Osteoblast (primary cell): Measurements from ENCODE around the gene ADARB2. TPM values are rescaled to one million over a fixed set of nuclear protein-coding genes. Genes with fewer than 3 reads are reported as not detected.

Source experiments
- DNase-seq: peaks from one replicate; pipeline ENCODE4 v3.0.0; 2011; ENCODE audit warnings: low spot score, mixed read lengths; ENCODE audit not compliant: insufficient read length; ENCODE audit errors: missing footprints
- H2AFZ ChIP-seq: 2 replicates; pipeline ENCODE4 v1.6.0; 2011; ENCODE audit warnings: mild to moderate bottlenecking, low read length
- H3K27ac ChIP-seq: 2 replicates; pipeline ENCODE4 v1.5.1; 2011; ENCODE audit warnings: mild to moderate bottlenecking, low read depth, low read length, moderate library complexity
- H3K27me3 ChIP-seq: 2 replicates; pipeline ENCODE4 v1.6.0; 2012; ENCODE audit warnings: mild to moderate bottlenecking, control low read depth, inconsistent platforms, low read length, moderate library complexity; ENCODE audit not compliant: insufficient read depth
- H3K36me3 ChIP-seq: 2 replicates; pipeline ENCODE4 v1.5.1; 2011; ENCODE audit warnings: mild to moderate bottlenecking, low read length, control low read depth, moderate library complexity; ENCODE audit not compliant: insufficient read depth
- H3K4me1 ChIP-seq: 2 replicates; pipeline ENCODE4 v1.5.1; 2011; ENCODE audit warnings: mild to moderate bottlenecking, low read length, control low read depth, moderate library complexity; ENCODE audit not compliant: insufficient read depth
- H3K4me2 ChIP-seq: 2 replicates; pipeline ENCODE4 v1.6.0; 2011; ENCODE audit warnings: mild to moderate bottlenecking, low read length; ENCODE audit not compliant: insufficient read depth
- H3K4me3 ChIP-seq: fragments of 200-600 bp; sonication (generic); 3 replicates; pipeline ENCODE4 v1.5.1; 2012; ENCODE audit warnings: mild to moderate bottlenecking, low read length, inconsistent platforms; ENCODE audit not compliant: insufficient read depth
- H3K79me2 ChIP-seq: 2 replicates; pipeline ENCODE4 v1.6.0; 2012; ENCODE audit warnings: mild to moderate bottlenecking, low read length, control low read depth, inconsistent platforms; ENCODE audit not compliant: insufficient read depth
- H3K9me3 ChIP-seq: 2 replicates; pipeline ENCODE4 v1.5.1; 2011; ENCODE audit warnings: low read depth, low read length, control low read depth
- H4K20me1 ChIP-seq: 2 replicates; pipeline ENCODE4 v1.6.0; 2012; ENCODE audit warnings: mild to moderate bottlenecking, low read length, control low read depth; ENCODE audit not compliant: insufficient read depth
- CTCF ChIP-seq: IDR thresholded peaks from 2 replicates; pipeline ENCODE4 v1.5.1; 2011; ENCODE audit warnings: mild to moderate bottlenecking, low read depth, low read length, moderate library complexity; ENCODE audit errors: extremely low read depth
- total RNA-seq: library from RNA; depleted of rRNA; stranded (reverse); fragments of >200 nt; gene quantifications from 2 replicates; pipeline ENCODE4 v1.2.3, GENCODE V29; 2012

The ADARB2 gene
- total RNA-seq, 1 donor, result not detected

- TF ChIP-seq CTCF, result no peak
- Histone ChIP-seq H3K27me3 (no peaks in the 10 kb centered on the region), H3K79me2 (no peaks in the 10 kb centered on the region), H3K36me3 (no peaks in the 10 kb centered on the region), H4K20me1 (no peaks in the 10 kb centered on the region), H3K4me1 (no peaks in the 10 kb centered on the region), H3K4me3 (no peak overlapping the region), H3K27ac (no peak overlapping the region), H2AFZ (no peak overlapping the region), H3K4me2 (no peak overlapping the region), H3K9me3 (peaks cover 2% of the 10 kb centered on the region)
- no peak for DNase-seq
These were observed 282.9 kb downstream of the ADARB2 start for GRCh38 chr10:1454428-1454827.

- Histone ChIP-seq H3K79me2 (no peaks in the 10 kb centered on the region), H3K4me1 (no peaks in the 10 kb centered on the region), H3K9me3 (peaks cover 2% of the 10 kb centered on the region), H3K4me2 (no peak overlapping the region), H3K27ac (no peak overlapping the region), H4K20me1 (no peaks in the 10 kb centered on the region), H3K4me3 (no peak overlapping the region), H3K27me3 (no peaks in the 10 kb centered on the region), H3K36me3 (no peaks in the 10 kb centered on the region), H2AFZ (no peak overlapping the region)
- no peak for DNase-seq
- TF ChIP-seq CTCF, result no peak
These were observed 284.5 kb downstream of the ADARB2 start for GRCh38 chr10:1452777-1453176.

- Histone ChIP-seq H3K9me3 (peaks cover 2% of the 10 kb centered on the region), H3K79me2 (no peaks in the 10 kb centered on the region), H3K4me1 (no peaks in the 10 kb centered on the region), H4K20me1 (no peaks in the 10 kb centered on the region), H3K36me3 (no peaks in the 10 kb centered on the region), H3K27ac (no peak overlapping the region), H3K4me3 (no peak overlapping the region), H3K4me2 (no peak overlapping the region), H2AFZ (no peak overlapping the region), H3K27me3 (no peaks in the 10 kb centered on the region)
- no peak for TF ChIP-seq CTCF
- no peak for DNase-seq
These were observed 285.4 kb downstream of the ADARB2 start for GRCh38 chr10:1451941-1452340.

- Histone ChIP-seq H3K27me3 (no peaks in the 10 kb centered on the region), H4K20me1 (no peaks in the 10 kb centered on the region), H3K79me2 (no peaks in the 10 kb centered on the region), H3K4me2 (no peak overlapping the region), H2AFZ (no peak overlapping the region), H3K36me3 (no peaks in the 10 kb centered on the region), H3K4me3 (no peak overlapping the region), H3K9me3 (peaks cover 1% of the 10 kb centered on the region), H3K4me1 (no peaks in the 10 kb centered on the region), H3K27ac (no peak overlapping the region)
- no peak for DNase-seq
- no peak for TF ChIP-seq CTCF
These were observed 285.9 kb downstream of the ADARB2 start for GRCh38 chr10:1451362-1451888.
